ENCODE measurements around the gene ANAPC13. TPM values are rescaled to one million over a fixed set of nuclear protein-coding genes. Genes with fewer than 3 reads are reported as not detected.
A peak's percentile ranks its signal among the peaks of the same experiment; 100 is the strongest.

The ANAPC13 gene
- total RNA-seq, 4 donors from 2014 or later, result 56.4 to 84.7 (median 66.5) TPM

- H3K4me3 ChIP-seq, result no peak overlapping the region
- no peaks in the 10 kb centered on the region for H3K27me3 ChIP-seq
- no peak for TF ChIP-seq POLR2A (IDR thresholded peaks at IDR 0.05)
- TF ChIP-seq POLR2AphosphoS5 (IDR thresholded peaks at IDR 0.05), result no peak
- no peak for TF ChIP-seq EP300 (IDR thresholded peaks at IDR 0.05)
- H3K36me3 ChIP-seq, result peaks cover 0 to 25% of the 10 kb centered on the region in 2 donors
- H3K4me1 ChIP-seq, result no peaks in the 10 kb centered on the region
- ATAC-seq, result no peak
- no peak overlapping the region for H3K27ac ChIP-seq
- H3K9me3 ChIP-seq, result no peaks in the 10 kb centered on the region
Measured at GRCh38 chr3:134495980-134496379, 10.2 kb upstream of the ANAPC13 start.

- H3K36me3 ChIP-seq, result peaks cover 0 to 25% of the 10 kb centered on the region in 2 donors
- ATAC-seq, result no peak
- H3K4me1 ChIP-seq, result peaks cover 0 to 3% (median 0%) of the 10 kb centered on the region in 3 donors
- 78 to 80% methylated on average over 4 to 5 of the region's 5 CpGs for WGBS, 2 donors (ENCODE audit: low coverage in 1 of 2)
- TF ChIP-seq POLR2AphosphoS5 (IDR thresholded peaks at IDR 0.05), result no peak
- no peak for TF ChIP-seq EP300 (IDR thresholded peaks at IDR 0.05)
- TF ChIP-seq POLR2A (IDR thresholded peaks at IDR 0.05), result no peak
- TF ChIP-seq CTCF (IDR thresholded peaks at IDR 0.05), result no peak
- no peak overlapping the region for H3K27ac ChIP-seq
- no peaks in the 10 kb centered on the region for H3K27me3 ChIP-seq
- H3K4me3 ChIP-seq, result no peak overlapping the region
- H3K9me3 ChIP-seq, result no peaks in the 10 kb centered on the region
Measured at GRCh38 chr3:134494495-134494894, 8.7 kb upstream of the ANAPC13 start.

GRCh38 chr3:134487406-134487805, 1.6 kb upstream of the ANAPC13 start:
- Histone ChIP-seq H3K36me3 (peaks cover 0 to 5% of the 10 kb centered on the region in 2 donors), H3K27ac (peak overlapping the region in 2 of 4 donors; percentile 92 to 96), H3K4me3 (peak overlapping the region in 1 of 2 donors; percentile 81), H3K27me3 (no peaks in the 10 kb centered on the region), H3K9me3 (no peaks in the 10 kb centered on the region), H3K4me1 (peaks cover 0 to 48% (median 9%) of the 10 kb centered on the region in 3 donors)
- TF ChIP-seq EP300 (IDR thresholded peaks at IDR 0.05) (no peak), POLR2AphosphoS5 (IDR thresholded peaks at IDR 0.05) (no peak), POLR2A (IDR thresholded peaks at IDR 0.05) (no peak), CTCF (IDR thresholded peaks at IDR 0.05) (no peak)
- no peak for ATAC-seq
- 56 to 62% methylated on average over 5 of the region's 5 CpGs for WGBS, 2 donors (ENCODE audit: low coverage in 1 of 2)

- Histone ChIP-seq H3K36me3 (peaks cover 0 to 13% of the 10 kb centered on the region in 2 donors), H3K27me3 (no peaks in the 10 kb centered on the region), H3K9me3 (no peaks in the 10 kb centered on the region), H3K4me1 (peaks cover 0 to 51% (median 9%) of the 10 kb centered on the region in 3 donors), H3K4me3 (peak overlapping the region; percentile 81 to 88), H3K27ac (peak overlapping the region; percentile 92 to 96 (median 94))
- 2 to 4% methylated on average over 10 of the region's 17 CpGs for WGBS, 2 donors (ENCODE audit: low coverage in 1 of 2)
- TF ChIP-seq POLR2AphosphoS5 (IDR thresholded peaks at IDR 0.05) (no peak), CTCF (IDR thresholded peaks at IDR 0.05) (no peak), EP300 (IDR thresholded peaks at IDR 0.05) (no peak), POLR2A (IDR thresholded peaks at IDR 0.05) (no peak)
- peak; percentile 0 for ATAC-seq
Measured at GRCh38 chr3:134486577-134487041, 824 bp upstream of the ANAPC13 start.

GRCh38 chr3:134485075-134485717, 589 bp downstream of the ANAPC13 start:
- Histone ChIP-seq H3K9me3 (no peaks in the 10 kb centered on the region), H3K27ac (peak overlapping the region; percentile 92 to 96 (median 94)), H3K4me1 (peaks cover 0 to 51% (median 9%) of the 10 kb centered on the region in 3 donors), H3K27me3 (no peaks in the 10 kb centered on the region), H3K4me3 (peak overlapping the region; percentile 81 to 88), H3K36me3 (peaks cover 0 to 27% of the 10 kb centered on the region in 2 donors)
- TF ChIP-seq CTCF (IDR thresholded peaks at IDR 0.05) (no peak), POLR2A (IDR thresholded peaks at IDR 0.05) (no peak), POLR2AphosphoS5 (IDR thresholded peaks at IDR 0.05) (peak; percentile 85), EP300 (IDR thresholded peaks at IDR 0.05) (no peak)
- 0 to 1% methylated on average over 20 to 21 of the region's 24 CpGs for WGBS, 2 donors (ENCODE audit: low coverage in 1 of 2)
- ATAC-seq, result no peak
